Thyroid gland (tissue), 4 donors: ENCODE results near the gene ITGBL1.

Experiments used
- CTCF ChIP-seq, 6 experiments: fragments of 200-600 bp in 3 of 6; fragments of 450-650 bp in 3 of 6; sonication (generic) in 3 of 6; IDR thresholded peaks; one replicate each; pipeline ENCODE4 v1.5.1; 2016 to 2019; ENCODE audit warnings: antibody characterized with exemption in 6 of 6, mild to moderate bottlenecking in 2 of 6, inconsistent platforms in 1 of 6, moderate library complexity in 1 of 6
- POLR2A ChIP-seq, 2 donors: fragments of 450-650 bp; IDR thresholded peaks; one replicate each; pipeline ENCODE4 v1.6.1; 2017; ENCODE audit warnings: antibody characterized with exemption in 2 of 2, mild to moderate bottlenecking in 2 of 2, moderate library complexity in 1 of 2

DNA sequence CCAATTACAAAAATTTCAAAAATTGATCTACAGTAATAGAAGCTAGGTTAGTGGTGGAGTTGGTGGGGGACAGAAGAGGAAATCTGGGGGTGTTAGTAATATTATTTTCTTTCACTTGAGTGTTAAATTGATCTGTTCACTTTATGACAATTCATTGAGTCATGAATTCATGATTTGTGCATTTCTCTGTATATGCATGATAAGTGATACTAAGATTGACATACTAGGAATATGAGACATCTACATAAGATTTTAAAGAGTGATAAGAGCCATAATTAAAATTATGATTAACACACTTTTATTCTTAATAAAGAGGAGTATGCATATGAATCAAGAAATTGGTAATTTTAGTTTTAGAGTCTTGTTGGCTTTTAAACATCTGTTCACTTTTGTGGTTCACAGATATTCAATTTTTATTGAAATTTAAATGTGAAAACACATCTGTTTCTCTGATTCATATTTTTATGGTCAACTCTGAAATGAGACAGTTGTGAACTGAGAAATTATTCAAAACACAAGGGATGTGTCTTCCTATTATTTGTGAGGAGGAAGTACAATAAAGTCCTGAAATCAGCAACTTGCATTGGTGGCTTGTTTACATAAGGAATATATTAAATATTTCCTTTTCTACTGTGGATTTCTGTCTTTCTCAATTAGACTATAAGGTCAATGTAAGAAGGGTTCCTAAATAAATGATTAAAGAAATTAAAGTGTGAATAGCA, 196.5 kb downstream of the ITGBL1 start:
- TF ChIP-seq POLR2A (IDR thresholded peaks at IDR 0.05) (no peak), CTCF (IDR thresholded peaks at IDR 0.05) (no peak)
